ENCODE data around the gene RCVRN. TPM values are rescaled to one million over a fixed set of nuclear protein-coding genes. Genes with fewer than 3 reads are reported as not detected.

The RCVRN gene
- total and polyA plus RNA-seq, 2 of the 8 experiments (the other 6 are each of a cell fraction or from before 2014, with no cell fraction given) = not detected

GRCh38 chr17:9917801-9918200 is 12.7 kb upstream of the RCVRN start:
- FAIRE-seq (no peak), DNase-seq (ENCODE audit: low read depth in 1 of 2, low spot score in 2 of 2) (no peak)
- H3K4me2 ChIP-seq (ENCODE audit: insufficient read depth in 1 of 2, low read depth in 2 of 2, low read length in 2 of 2) = no peak overlapping the region
- no peak overlapping the region for H2BK5ac ChIP-seq (ENCODE audit: low read depth, low read length)
- H2AK5ac ChIP-seq (ENCODE audit: low read depth, low read length) = no peak overlapping the region
- no peak overlapping the region for H4K5ac ChIP-seq (ENCODE audit: insufficient read length, low read depth, low read length)
- no peak overlapping the region for H3K4ac ChIP-seq (replicated peaks; ENCODE audit: insufficient read length, low read depth, low read length)
- H4K20me1 ChIP-seq (replicated peaks in 1 of 2; ENCODE audit: control insufficient read depth in 1 of 2, insufficient read depth in 2 of 2, low read length in 2 of 2) = no peaks in the 10 kb centered on the region
- H3K79me1 ChIP-seq (ENCODE audit: low read depth, low read length) = no peaks in the 10 kb centered on the region
- ChIA-PET CTCF (ENCODE audit: partially characterized antibody) (interaction anchor here (0.6 to 6.0 kb wide), 7 partner anchors 9 to 189 kb away, joined by 3 to 49 read pairs (median 4); partner anchors contain the start of gene RCVRN), POLR2A (ENCODE audit: partially characterized antibody) (no interaction called here)
- H3K4me1 ChIP-seq (replicated peaks in 1 of 4; ENCODE audit: control insufficient read depth in 3 of 4, insufficient read depth in 4 of 4, low read length in 3 of 4) = no peaks in the 10 kb centered on the region
- WGBS, 2 experiments (ENCODE audit: extremely low coverage in 1 of 2, insufficient coverage in 1 of 2, insufficient read length in 1 of 2, insufficient replicate concordance in 2 of 2, low coverage in 1 of 2, low lambda C conversion rate in 2 of 2, missing lambda C conversion rate in 1 of 2) = 86% methylated on average over 14 of the region's 19 CpGs; no CpG with 5 or more reads in 1 of the 2 experiments
- H3K27ac ChIP-seq (ENCODE audit: low read depth, low read length) = no peak overlapping the region; the same call in 1 of the 2 replicates
- H3K18ac ChIP-seq (ENCODE audit: extremely low read depth, low read length) = no peak overlapping the region
- no peak overlapping the region for H2BK15ac ChIP-seq (ENCODE audit: low read length)
- H4K91ac ChIP-seq (replicated peaks; ENCODE audit: insufficient read length, low read length) = no peak overlapping the region
- no peak overlapping the region for H3K56ac ChIP-seq (replicated peaks; ENCODE audit: insufficient read length, low read depth, low read length)
- no peaks in the 10 kb centered on the region for H3K79me2 ChIP-seq (ENCODE audit: control insufficient read depth in 1 of 2, insufficient read depth in 2 of 2, low read length in 2 of 2)
- no peaks in the 10 kb centered on the region for H3K27me3 ChIP-seq (replicated peaks in 1 of 4; ENCODE audit: control insufficient read depth in 3 of 4, extremely low read depth in 1 of 4, insufficient read depth in 3 of 4, low read length in 3 of 4)
- H2BK120ac ChIP-seq (replicated peaks; ENCODE audit: low read depth, low read length) = no peak overlapping the region
- H3K4me3 ChIP-seq (ENCODE audit: extremely low read depth in 1 of 4, insufficient read depth in 2 of 4, low read depth in 3 of 4, low read length in 4 of 4) = no peak overlapping the region
- no peak overlapping the region for H4K8ac ChIP-seq (ENCODE audit: extremely low read depth, insufficient read depth, low read length)
- H3K9ac ChIP-seq (replicated peaks in 1 of 4; ENCODE audit: extremely low read depth in 1 of 4, low read depth in 3 of 4, low read length in 3 of 4) = no peak overlapping the region
- no peaks in the 10 kb centered on the region for H3K23me2 ChIP-seq (ENCODE audit: low read depth, low read length)
- H2BK12ac ChIP-seq (ENCODE audit: low read depth, low read length) = no peak overlapping the region
- H3K9me3 ChIP-seq (ENCODE audit: insufficient read depth in 2 of 2, low read depth in 1 of 2, low read length in 1 of 2) = no peaks in the 10 kb centered on the region
- H3K14ac ChIP-seq (ENCODE audit: insufficient read length) = no peak overlapping the region
- no peak overlapping the region for H2AFZ ChIP-seq (ENCODE audit: low read length)
- H2BK20ac ChIP-seq (ENCODE audit: low read length) = no peak overlapping the region
- H3K36me3 ChIP-seq (ENCODE audit: control insufficient read depth in 2 of 4, insufficient read depth in 4 of 4, low read length in 3 of 4) = no peaks in the 10 kb centered on the region
- no peak overlapping the region for H3K23ac ChIP-seq (ENCODE audit: insufficient read length)
- TF ChIP-seq SIRT6 (IDR thresholded peaks at IDR 0.05; ENCODE audit: low read length) (no peak), TBP (IDR thresholded peaks at IDR 0.05; ENCODE audit: low read depth, low read length) (no peak), POU5F1 (IDR thresholded peaks at IDR 0.05; ENCODE audit: low read depth, low read length) (no peak), JUN (IDR thresholded peaks at IDR 0.05; ENCODE audit: low read depth, low read length) (no peak), JUND (IDR thresholded peaks at IDR 0.05; ENCODE audit: low read length) (no peak), CBX5 (IDR thresholded peaks at IDR 0.05; ENCODE audit: low read depth, low read length) (no peak), NANOG (IDR thresholded peaks at IDR 0.05; ENCODE audit: insufficient read depth, low read depth, low read length, poor library complexity, severe bottlenecking) (no peak), ZNF274 (IDR thresholded peaks at IDR 0.05; ENCODE audit: borderline replicate concordance, extremely low read depth, low read length) (no peak), HDAC2 (IDR thresholded peaks at IDR 0.05; ENCODE audit: borderline replicate concordance in 1 of 2, low read depth in 2 of 2, low read length in 2 of 2) (no peak), TCF12 (IDR thresholded peaks at IDR 0.05; ENCODE audit: low read depth, low read length) (no peak), SP1 (IDR thresholded peaks at IDR 0.05; ENCODE audit: low read depth, low read length) (no peak), KDM5A (IDR thresholded peaks at IDR 0.05; ENCODE audit: low read length) (no peak), CBX8 (IDR thresholded peaks at IDR 0.05; ENCODE audit: borderline replicate concordance, low read depth, low read length) (no peak)

Data from H1 (cell line).